ENCODE measurements around the gene RCAN3.

Gene RCAN3

DNA sequence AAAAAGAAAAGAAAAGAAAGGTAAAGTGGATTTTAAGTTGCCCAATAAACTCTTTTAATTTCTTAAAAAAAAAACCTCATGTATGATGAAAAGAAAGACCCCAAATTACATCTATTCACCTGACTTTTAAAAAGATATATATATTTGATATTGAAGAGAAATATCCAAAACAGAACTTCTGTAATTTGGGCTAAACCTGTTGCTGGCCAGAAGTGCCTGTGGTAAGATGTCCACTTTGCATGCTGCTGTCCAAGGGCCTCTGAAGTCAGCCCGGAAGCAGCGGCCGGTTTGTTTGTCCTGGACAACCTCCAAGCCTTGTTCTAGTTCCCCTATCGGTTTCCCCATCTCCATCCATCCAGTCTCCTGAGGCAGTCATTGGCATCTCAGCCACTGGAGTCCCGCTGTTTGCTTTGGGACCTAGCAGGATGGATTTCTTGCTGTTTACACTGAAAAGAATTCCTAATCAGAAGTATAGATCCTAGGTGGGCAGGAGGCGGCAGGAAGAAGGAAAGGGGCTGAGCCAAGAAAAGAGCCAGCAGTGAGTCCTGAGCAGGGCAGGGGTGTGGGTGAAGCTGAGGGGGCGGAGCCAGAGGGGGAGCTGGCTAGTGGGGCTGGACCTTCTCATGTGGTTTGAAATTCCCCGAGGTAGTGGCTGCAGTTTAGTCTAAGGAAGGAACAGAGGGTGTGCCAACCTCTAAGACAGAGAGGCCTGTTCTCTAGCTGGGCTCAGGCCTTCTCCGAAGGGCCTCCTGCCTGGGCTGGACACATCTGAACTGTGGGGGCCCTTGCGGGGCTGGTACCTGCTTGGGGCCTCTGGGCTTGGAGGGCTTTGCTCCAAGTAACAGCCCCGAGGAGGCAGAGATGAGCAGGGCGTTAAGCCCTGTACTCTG is 56.5 kb downstream of the RCAN3 start:
- intact Hi-C loops (cut with DNase I) = no loop called here
- peak; percentile 32 to 85 (median 64) for DNase-seq

DNA sequence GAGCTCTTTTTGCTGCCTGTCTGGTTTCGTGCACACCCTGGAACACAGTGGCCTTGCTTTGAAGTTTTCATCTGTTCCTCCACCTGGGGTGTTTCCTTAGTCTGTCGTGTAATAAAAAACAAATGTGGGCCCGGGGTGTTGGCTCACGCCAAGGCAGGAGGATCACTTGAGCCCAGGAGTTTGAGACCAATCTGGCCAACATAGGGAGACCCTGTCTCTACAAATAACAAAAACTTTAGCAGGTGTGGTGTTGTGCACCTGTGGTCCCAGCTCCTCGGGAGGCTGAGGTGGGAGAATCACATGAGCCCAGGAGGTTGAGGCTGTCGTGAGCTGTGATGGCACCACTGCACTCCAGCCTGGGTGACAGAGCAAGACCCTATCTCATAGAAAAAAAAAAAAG is 57.7 kb downstream of the RCAN3 start:
- intact Hi-C loops (cut with DNase I) = no loop called here
- peak in 1 of 42 donors; percentile 33 for DNase-seq

GRCh38 chr1:24562625-24563024 is 60.0 kb downstream of the RCAN3 start:
- no peak for DNase-seq

DNA sequence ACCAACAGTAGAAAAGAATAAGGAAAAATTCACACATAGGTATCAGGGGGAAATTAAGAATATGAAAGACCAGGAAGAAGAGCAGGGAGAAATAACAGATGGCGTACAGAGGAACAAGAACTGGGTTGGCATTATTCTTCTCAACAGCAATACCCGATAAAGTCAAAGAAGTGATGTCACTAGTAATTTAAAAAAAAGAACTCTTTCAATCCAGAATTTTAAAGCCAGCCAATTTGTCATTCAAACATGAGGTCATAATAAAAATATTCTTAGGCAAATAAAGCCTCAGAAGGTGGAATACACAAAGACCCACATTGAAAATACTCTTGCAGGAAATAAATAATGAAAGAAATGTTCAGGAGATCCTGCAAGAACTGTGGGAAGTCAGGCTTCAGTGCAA is 62.1 kb downstream of the RCAN3 start:
- intact Hi-C loops (cut with DNase I) = no loop called here
- no peak for DNase-seq

More at GRCh38 chr1:24562625-24563024, 60.0 kb downstream of the RCAN3 start:
- intact Hi-C loops (cut with DNase I) = no loop called here

GRCh38 chr1:24566236-24566867 is 63.7 kb downstream of the RCAN3 start:
- intact Hi-C loops (cut with DNase I) = no loop called here
- DNase-seq = no peak

- intact Hi-C loops (cut with DNase I) = no loop called here
- DNase-seq = peak in 2 of 42 donors; percentile 5 to 21
Observed at GRCh38 chr1:24567792-24568388, 65.3 kb downstream of the RCAN3 start.

DNA sequence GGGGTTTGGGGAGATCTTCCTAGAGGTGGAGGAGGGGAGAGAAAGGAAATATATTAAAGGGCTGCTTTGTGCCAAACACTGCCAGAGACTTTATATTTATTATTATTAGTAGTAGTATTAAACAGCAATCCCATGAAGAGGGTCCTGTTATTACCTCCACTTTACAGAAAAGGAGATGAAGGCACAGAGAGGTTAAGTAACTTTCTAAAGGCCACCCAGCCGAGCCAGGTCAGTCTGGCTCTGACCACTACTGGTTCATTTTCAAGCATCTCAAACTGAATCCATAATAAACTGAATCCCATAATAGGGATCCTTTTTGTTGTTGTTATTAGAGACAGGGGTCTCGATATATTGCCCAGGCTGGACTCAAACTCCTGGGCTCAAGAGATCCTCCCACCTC is 65.8 kb downstream of the RCAN3 start:
- intact Hi-C loops (cut with DNase I) = no loop called here
- no peak for DNase-seq

DNA sequence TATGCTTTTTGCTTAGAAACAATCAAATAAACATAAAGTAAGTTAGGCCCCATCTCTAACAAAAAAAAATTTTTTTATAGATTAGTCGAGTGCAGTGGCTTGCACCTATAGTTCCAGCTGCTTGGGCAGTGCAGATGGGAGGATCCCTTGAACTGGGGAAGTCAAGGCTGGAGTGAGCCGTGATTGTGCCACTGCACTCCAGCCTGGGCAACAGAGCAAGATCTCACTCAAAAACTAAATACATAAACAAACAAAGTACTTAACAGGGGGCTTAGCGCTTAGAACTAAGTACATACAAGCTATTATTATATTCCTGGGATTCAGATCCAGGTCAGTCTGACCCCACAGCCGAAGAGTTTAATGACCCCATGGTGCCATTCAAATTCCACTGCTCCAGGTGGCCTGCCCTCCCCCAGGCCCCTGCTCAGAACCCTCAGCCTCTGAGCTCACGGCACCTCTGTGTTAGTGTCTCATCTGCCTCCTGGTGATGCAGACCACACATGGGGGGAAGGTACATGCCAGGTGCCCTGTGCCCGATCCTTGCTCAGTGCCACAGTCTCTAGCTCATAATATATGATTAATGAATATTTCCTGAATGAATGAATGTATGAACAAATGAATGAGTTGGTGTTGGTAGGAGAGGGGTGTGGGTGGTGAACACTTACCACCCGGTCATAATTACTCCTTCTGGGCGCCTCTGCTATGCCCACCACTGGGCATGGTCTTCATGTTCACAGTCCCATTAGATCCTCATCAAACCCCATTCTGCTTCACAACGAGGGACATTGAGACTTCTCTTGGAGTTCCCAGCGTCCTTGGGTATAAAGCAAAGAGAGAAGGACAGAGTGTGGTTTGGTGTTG is 67.9 kb downstream of the RCAN3 start:
- intact Hi-C loops (cut with DNase I) = no loop called here
- DNase-seq = no peak

DNA sequence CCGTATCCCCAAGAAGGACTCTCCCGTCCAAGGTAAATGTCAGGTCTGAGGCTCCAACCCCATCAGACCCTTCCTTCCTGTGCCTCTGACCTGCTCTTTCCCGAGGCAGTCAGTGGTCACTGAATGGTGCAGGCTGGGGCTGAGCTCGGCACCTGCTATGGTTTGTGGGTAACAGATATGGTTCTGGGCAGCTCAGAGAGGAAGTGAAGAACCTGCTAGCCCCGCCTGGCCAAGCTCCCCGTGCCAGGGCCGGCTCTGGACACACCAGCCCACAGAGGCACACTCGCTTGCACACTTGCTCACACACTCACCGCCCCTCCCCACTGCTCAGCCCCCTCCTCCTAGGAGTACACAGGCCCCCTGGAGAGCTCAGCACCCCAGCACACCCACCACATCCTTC is 69.7 kb downstream of the RCAN3 start:
- intact Hi-C loops (cut with DNase I) = no loop called here
- DNase-seq = no peak

DNA sequence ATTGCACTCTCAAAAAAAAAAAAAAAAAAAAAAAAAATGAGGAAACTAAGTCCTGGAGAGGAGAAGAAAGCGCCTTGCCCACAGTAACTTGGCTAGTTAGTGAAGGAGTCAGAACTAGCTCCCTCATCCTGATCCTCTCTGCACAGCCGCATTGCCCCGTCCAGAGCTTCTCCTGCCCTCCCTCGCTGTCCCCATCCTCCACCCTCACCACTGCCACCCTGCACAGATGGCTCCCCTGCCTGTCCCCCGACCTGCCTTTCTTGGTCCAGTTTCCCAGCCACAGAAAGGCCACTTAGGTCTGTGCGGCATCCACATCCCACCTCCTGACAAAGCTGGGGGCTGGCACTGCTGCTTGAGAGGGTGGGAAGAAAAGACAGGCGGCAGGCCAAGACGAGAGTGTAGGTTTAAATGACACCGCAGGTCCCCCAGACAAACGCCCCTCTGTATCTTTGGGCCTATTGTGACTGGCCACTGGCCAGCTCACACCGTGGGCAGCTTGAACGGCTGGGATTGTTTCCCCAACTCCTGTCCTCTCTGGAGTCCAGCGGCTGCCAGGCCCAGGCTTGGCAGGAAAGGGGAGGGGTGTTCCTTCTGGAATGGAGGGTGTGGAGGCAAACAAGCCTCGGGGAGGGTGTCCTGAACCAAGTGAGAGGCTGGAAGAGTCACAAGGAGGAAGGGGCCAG is 73.4 kb downstream of the RCAN3 start:
- intact Hi-C loops (cut with DNase I) = no loop called here
- peak in 19 of 42 donors; percentile 6 to 47 (median 22) for DNase-seq

GRCh38 chr1:24578846-24579245 is 76.2 kb downstream of the RCAN3 start:
- intact Hi-C loops (cut with DNase I) = no loop called here
- DNase-seq = no peak

GRCh38 chr1:24580756-24581155 is 78.1 kb downstream of the RCAN3 start:
- intact Hi-C loops (cut with DNase I) = no loop called here
- no peak for DNase-seq

DNA sequence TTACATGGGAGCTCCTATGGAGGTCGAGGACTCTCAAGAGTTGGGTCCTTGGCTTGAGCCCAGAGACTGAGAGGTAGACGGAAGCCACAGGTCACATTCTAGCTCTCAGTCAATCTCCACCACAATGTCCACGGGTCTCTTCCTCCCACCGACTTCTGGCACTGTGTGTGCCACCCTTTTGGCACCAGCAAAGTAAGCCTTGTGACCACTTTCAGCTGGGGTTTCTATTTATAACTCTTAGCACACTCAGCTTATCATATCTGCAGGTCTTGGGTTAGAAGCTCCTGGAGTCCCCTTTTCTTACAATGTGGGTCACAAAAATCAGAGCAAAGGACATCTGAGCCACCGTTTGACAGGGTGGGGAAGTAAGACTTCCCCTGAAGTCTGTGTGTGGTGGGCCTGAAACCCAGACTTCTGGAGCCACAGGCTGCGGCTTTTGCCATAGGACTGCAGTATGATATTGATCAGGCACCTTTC is 81.6 kb downstream of the RCAN3 start:
- intact Hi-C loops (cut with DNase I) = no loop called here
- DNase-seq = no peak

- DNase-seq = no peak
- intact Hi-C loops (cut with DNase I) = no loop called here
Observed at GRCh38 chr1:24586119-24586518, 83.5 kb downstream of the RCAN3 start.

DNA sequence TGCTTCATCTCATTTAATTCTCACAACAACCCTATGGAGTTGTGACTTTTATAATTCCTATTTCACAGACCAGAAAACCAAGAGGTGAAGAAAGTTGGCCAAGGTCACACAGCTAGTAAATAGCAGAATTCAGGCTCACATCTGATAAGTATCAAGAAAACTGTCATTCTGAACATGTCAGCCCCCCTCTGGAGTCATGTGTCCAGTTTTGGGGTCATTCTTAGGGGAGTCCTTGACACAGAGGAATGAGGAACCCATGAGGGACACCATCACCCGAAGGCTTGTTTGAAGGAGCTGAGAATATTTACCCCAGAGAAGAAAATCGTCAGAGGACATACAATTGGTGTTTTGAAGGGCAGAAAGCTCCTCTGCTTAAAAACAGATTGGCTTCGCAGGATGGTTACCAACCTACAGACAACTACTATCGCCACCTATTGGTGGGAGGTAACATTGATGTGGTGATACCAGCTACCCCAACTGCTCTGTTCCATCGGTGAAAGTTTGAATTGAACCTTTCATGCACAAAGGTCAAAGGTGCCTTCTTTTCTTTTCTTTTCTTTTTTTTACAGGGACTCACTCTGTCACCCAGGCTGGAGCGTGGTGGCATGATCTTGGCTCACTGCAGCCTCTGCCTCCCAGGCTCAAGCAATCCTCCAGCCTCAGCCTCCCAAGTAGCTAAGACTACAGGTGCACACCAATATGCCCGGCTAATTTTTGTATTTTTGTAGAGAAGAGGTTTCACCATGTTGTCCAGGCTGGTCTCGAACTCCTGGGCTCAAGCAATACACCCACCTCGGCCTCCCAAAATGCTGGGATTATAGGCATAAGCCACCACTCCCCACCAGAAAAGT is 84.6 kb downstream of the RCAN3 start:
- intact Hi-C loops (cut with DNase I) = no loop called here
- peak in 19 of 42 donors; percentile 10 to 82 (median 47) for DNase-seq

DNA sequence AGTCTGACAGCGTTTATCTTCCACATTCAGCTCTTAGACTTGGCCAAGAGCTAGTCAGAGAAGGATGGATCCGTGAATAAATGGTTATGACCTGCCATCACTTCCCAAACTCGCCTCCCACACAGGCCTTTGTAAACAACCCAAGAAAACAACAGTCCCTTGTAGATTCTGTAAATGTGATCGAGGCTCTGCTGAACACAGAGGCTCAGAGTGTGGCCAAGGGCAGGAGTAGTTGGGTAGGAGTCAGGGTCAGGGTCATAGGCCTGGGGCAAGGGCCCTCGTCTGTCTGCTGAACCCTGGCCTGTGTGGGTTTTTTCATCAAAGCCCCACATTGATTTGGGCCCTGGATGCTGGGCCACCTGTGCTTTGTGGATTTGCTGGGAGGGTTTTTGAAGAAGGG is 85.9 kb downstream of the RCAN3 start:
- no peak for DNase-seq

DNA sequence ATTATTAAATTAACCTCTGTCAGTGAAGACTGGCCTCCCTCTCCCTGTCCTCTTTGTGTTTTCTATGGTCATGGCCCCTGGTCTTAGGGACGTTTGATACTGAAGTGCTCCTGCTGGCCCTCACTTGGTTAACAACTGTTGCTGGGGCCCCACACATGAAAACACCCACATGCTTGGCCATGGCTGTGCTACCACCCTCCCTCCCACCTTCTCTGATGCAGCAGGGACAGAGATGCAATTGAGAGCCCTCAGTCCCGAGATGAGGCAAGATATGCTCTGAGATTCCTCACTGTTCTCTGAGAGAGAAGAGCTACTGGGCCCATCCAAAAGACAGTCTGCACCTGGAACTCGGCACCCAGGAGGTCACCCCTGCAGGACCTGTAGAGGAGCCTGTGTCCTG is 86.6 kb downstream of the RCAN3 start:
- intact Hi-C loops (cut with DNase I) = no loop called here
- DNase-seq = no peak

More for the DNA sequence above, 85.9 kb downstream of the RCAN3 start:
- intact Hi-C loops (cut with DNase I) = no loop called here
